HCT116 (cell line): ENCODE data around the gene DHX40. TPM values are rescaled to one million over a fixed set of nuclear protein-coding genes. Genes with fewer than 3 reads are reported as not detected.

Experiments
- ATAC-seq: fragments of 200-7000 bp; cut with Tn5 transposase; 2 replicates; pipeline ENCODE4 v1.9.1; 2020; ENCODE audit warnings: mild to moderate bottlenecking, moderate library complexity
- BruUV-seq: library from RNA; stranded (reverse); fragments of 400-500 nt; replicated peaks from 2 replicates; lab custom pipeline; 2021; lab: Mats Ljungman, UMichigan
- CTCF ChIA-PET: fragments of 300-600 bp; sonication (Branson Sonifier 250); formaldehyde crosslinking; loops from one replicate; lab custom pipeline; 2021; ENCODE audit warnings: antibody characterized with exemption; lab: Charles Lee
- POLR2A ChIA-PET: fragments of 300-600, 350-600 bp; sonication (Branson Sonifier 250); formaldehyde crosslinking; loops from one replicate; lab custom pipeline; 2021; ENCODE audit warnings: antibody characterized with exemption; lab: Charles Lee
- RAD21 ChIA-PET, 2 experiments: fragments of 300-600 bp; sonication (Branson Sonifier 250); formaldehyde crosslinking; loops; one replicate each; lab custom pipeline; 2023; ENCODE audit warnings: low total read pairs in 2 of 2; ENCODE audit not compliant: uncharacterized antibody in 2 of 2, unreplicated experiment in 2 of 2, low non-redundant PET in 1 of 2; lab: Charles Lee
- DNase-seq: peaks from one replicate; pipeline ENCODE4 v3.0.0-alpha.2; 2010; ENCODE audit warnings: low read depth, low spot score
- H2AFZ ChIP-seq: fragments of 200-600 bp; shearing (Covaris generic), sonication (generic); 2 replicates; pipeline ENCODE4 v1.6.1; 2017; ENCODE audit warnings: low read depth, mixed run types, mixed read lengths, antibody characterized with exemption, low read length; ENCODE audit not compliant: poor library complexity, severe bottlenecking
- H3K27ac ChIP-seq: 2 replicates; pipeline ENCODE4 v1.5.1; 2012; ENCODE audit warnings: low read depth, low read length
- H3K27me3 ChIP-seq: fragments of 200-600 bp; sonication (generic); 2 replicates; pipeline ENCODE4 v1.6.1; 2016; ENCODE audit warnings: mixed run types, low read length, mixed read lengths; ENCODE audit not compliant: insufficient read depth
- H3K36me3 ChIP-seq, 2 experiments: fragments of 200-500 bp in 1 of 2; fragments of 200-600 bp in 1 of 2; sonication (Bioruptor generic) in 1 of 2; sonication (generic) in 1 of 2; 2 replicates each; pipeline versions ENCODE4 v1.5.1 to v1.6.1; 2014 to 2016; ENCODE audit warnings: low read length in 2 of 2, inconsistent platforms in 1 of 2, mixed read lengths in 1 of 2, mixed run types in 1 of 2; ENCODE audit not compliant: insufficient read depth in 2 of 2, control insufficient read depth in 1 of 2
- H3K4me1 ChIP-seq, 2 experiments: fragments of 200-600 bp in 1 of 2; sonication (generic) in 1 of 2; 2 replicates each; pipeline versions ENCODE4 v1.5.1 to v1.6.1; 2012 to 2017; ENCODE audit warnings: low read length in 2 of 2, inconsistent platforms in 1 of 2, mild to moderate bottlenecking in 1 of 2, mixed read lengths in 1 of 2, mixed run types in 1 of 2, moderate library complexity in 1 of 2; ENCODE audit not compliant: insufficient read depth in 2 of 2, control insufficient read depth in 1 of 2
- H3K4me2 ChIP-seq: fragments of 200-600 bp; sonication (generic); 2 replicates; pipeline ENCODE4 v1.6.1; 2017; ENCODE audit warnings: mixed run types, low read length, mixed read lengths
- H3K4me3 ChIP-seq, 2 experiments: fragments of 200-600 bp in 1 of 2; sonication (generic) in 1 of 2; replicated peaks in 1 of 2; 2 replicates each; pipeline ENCODE4 v1.5.1; 2011 to 2016; ENCODE audit warnings: low read length in 2 of 2, control low read depth in 1 of 2, low read depth in 1 of 2, mild to moderate bottlenecking in 1 of 2, mixed read lengths in 1 of 2, mixed run types in 1 of 2
- H3K79me2 ChIP-seq: fragments of 200-600 bp; sonication (generic); 2 replicates; pipeline ENCODE4 v1.6.1; 2017; ENCODE audit warnings: mild to moderate bottlenecking, mixed run types, low read length, moderate library complexity, mixed read lengths; ENCODE audit not compliant: insufficient read depth
- H3K9ac ChIP-seq: fragments of 200-600 bp; sonication (generic); 2 replicates; pipeline ENCODE4 v1.6.1; 2016; ENCODE audit warnings: low read length, mixed read lengths
- H3K9me2 ChIP-seq: fragments of 200-600 bp; sonication (generic), shearing (Covaris generic); 2 replicates; pipeline ENCODE4 v1.6.1; 2017; ENCODE audit warnings: mixed run types, mild to moderate bottlenecking, moderate library complexity; ENCODE audit not compliant: insufficient read depth
- H3K9me3 ChIP-seq, 2 experiments: fragments of 200-500 bp in 1 of 2; fragments of 200-600 bp in 1 of 2; sonication (Bioruptor generic) in 1 of 2; sonication (generic) in 1 of 2; 2 replicates each; pipeline ENCODE4 v1.6.1; 2014 to 2017; ENCODE audit warnings: low read length in 2 of 2, mixed read lengths in 2 of 2, inconsistent platforms in 1 of 2, low read depth in 1 of 2, mild to moderate bottlenecking in 1 of 2, mixed run types in 1 of 2, moderate library complexity in 1 of 2; ENCODE audit not compliant: control insufficient read depth in 1 of 2, insufficient read depth in 1 of 2
- H4K20me1 ChIP-seq: fragments of 200-600 bp; sonication (generic), shearing (Covaris generic); 2 replicates; pipeline ENCODE4 v1.6.1; 2017; ENCODE audit warnings: mixed run types, mild to moderate bottlenecking, moderate library complexity; ENCODE audit not compliant: insufficient read depth
- CBX3 ChIP-seq: IDR thresholded peaks from 2 replicates; pipeline ENCODE4 v1.6.1; 2012; ENCODE audit warnings: low read depth
- CEBPB ChIP-seq: IDR thresholded peaks from 2 replicates; pipeline ENCODE4 v1.6.1; 2012; ENCODE audit warnings: low read depth
- ELF1 ChIP-seq: IDR thresholded peaks from 2 replicates; pipeline ENCODE4 v1.6.1; 2012; ENCODE audit warnings: low read depth, borderline replicate concordance
- FOSL1 ChIP-seq: IDR thresholded peaks from 2 replicates; pipeline ENCODE4 v1.6.1; 2012; ENCODE audit warnings: low read depth
- JUND ChIP-seq: IDR thresholded peaks from 2 replicates; pipeline ENCODE4 v1.6.1; 2012
- POLR2A ChIP-seq: IDR thresholded peaks from 2 replicates; pipeline ENCODE4 v1.7.0; 2011; ENCODE audit warnings: borderline replicate concordance; ENCODE audit not compliant: insufficient read depth, insufficient read length; ENCODE audit errors: extremely low read depth
- POLR2AphosphoS5 ChIP-seq: IDR thresholded peaks from 2 replicates; pipeline ENCODE4 v1.6.1; 2011; ENCODE audit warnings: mild to moderate bottlenecking, low read depth, low read length, moderate library complexity
- TCF7L2 ChIP-seq: IDR thresholded peaks from 2 replicates; pipeline ENCODE4 v1.7.0; 2011; ENCODE audit warnings: borderline replicate concordance, inconsistent platforms; ENCODE audit not compliant: insufficient read depth, insufficient read length; ENCODE audit errors: extremely low read depth
- YY1 ChIP-seq: IDR thresholded peaks from 2 replicates; pipeline ENCODE4 v1.6.1; 2011; ENCODE audit warnings: low read length, low read depth, moderate library complexity, mild to moderate bottlenecking; ENCODE audit not compliant: insufficient replicate concordance; ENCODE audit errors: extremely low read depth
- intact Hi-C: fragments of 100-400 bp; cut with micrococcal nuclease; formaldehyde crosslinking; loops from 2 replicates; pipeline ENCODE4 v1.10.0; 2022
- total RNA-seq: library from RNA; stranded (reverse); gene quantifications from one replicate; pipeline ENCODE4 v1.2.1, GENCODE V29; 2021; ENCODE audit not compliant: unreplicated experiment
- TF ChIP-seq, protein P1 (sequence below): IDR thresholded peaks from 2 replicates; pipeline ENCODE4 v1.6.1; 2012
- TF ChIP-seq, protein P2 (sequence below): IDR thresholded peaks from 2 replicates; pipeline ENCODE4 v1.6.1; 2012; ENCODE audit warnings: low read depth
- TF ChIP-seq, protein P3 (sequence below): IDR thresholded peaks from 2 replicates; pipeline ENCODE4 v1.6.1; 2012

Gene DHX40
- total RNA-seq, 1 experiment from 2014 or later, result 58.7 TPM

DNA sequence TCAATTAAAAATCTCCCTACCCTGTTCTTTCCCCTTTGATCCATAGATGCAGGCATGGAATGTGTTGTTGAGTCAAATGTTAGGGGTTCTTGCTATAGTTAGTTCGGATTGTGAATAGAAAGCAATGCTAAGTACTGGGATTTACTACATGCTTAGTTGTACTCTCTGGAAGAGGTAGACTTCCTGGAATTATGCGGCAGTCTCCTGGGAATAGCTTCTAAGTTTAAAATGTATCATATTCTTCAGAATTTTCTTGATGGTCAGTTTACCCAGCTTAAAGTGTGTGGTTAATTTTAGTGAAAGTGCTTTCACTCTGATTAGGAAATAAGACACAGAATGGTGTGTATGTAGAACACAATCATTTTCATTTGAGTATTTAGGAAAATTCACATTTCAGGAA lies 57.7 kb downstream of the DHX40 start:
- RAD21 ChIA-PET, result interaction anchor here in 1 of 2 experiments (0.6 kb wide), 1 partner anchor 39 kb away, joined by 4 read pairs; no protein-coding TSS in a partner anchor
- Histone ChIP-seq H3K79me2 (peaks cover 96% of the 10 kb centered on the region), H3K9ac (no peak overlapping the region), H3K36me3 (peaks cover 8 to 15% of the 10 kb centered on the region in 2 experiments; a peak in 2 of 4 replicates), H3K27ac (no peak overlapping the region), H3K9me2 (no peaks in the 10 kb centered on the region), H2AFZ (no peak overlapping the region), H4K20me1 (peaks cover 62% of the 10 kb centered on the region; the same call in 1 of the 2 replicates), H3K4me3 (no peak overlapping the region), H3K4me2 (no peak overlapping the region), H3K4me1 (peaks cover 9 to 20% of the 10 kb centered on the region in 2 experiments), H3K27me3 (no peaks in the 10 kb centered on the region), H3K9me3 (no peaks in the 10 kb centered on the region)
- intact Hi-C loops, result no loop called here
- BruUV-seq, result no TSS peak
- POLR2A ChIA-PET, result no interaction called here
- CTCF ChIA-PET, result no interaction called here
- TF ChIP-seq, protein P1, sequence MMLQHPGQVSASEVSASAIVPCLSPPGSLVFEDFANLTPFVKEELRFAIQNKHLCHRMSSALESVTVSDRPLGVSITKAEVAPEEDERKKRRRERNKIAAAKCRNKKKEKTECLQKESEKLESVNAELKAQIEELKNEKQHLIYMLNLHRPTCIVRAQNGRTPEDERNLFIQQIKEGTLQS, result no peak
- TF ChIP-seq FOSL1 (no peak), JUND (no peak), POLR2AphosphoS5 (no peak), CEBPB (no peak), CBX3 (no peak), ELF1 (no peak), YY1 (no peak), TCF7L2 (no peak), POLR2A (no peak)
- TF ChIP-seq, protein P2, sequence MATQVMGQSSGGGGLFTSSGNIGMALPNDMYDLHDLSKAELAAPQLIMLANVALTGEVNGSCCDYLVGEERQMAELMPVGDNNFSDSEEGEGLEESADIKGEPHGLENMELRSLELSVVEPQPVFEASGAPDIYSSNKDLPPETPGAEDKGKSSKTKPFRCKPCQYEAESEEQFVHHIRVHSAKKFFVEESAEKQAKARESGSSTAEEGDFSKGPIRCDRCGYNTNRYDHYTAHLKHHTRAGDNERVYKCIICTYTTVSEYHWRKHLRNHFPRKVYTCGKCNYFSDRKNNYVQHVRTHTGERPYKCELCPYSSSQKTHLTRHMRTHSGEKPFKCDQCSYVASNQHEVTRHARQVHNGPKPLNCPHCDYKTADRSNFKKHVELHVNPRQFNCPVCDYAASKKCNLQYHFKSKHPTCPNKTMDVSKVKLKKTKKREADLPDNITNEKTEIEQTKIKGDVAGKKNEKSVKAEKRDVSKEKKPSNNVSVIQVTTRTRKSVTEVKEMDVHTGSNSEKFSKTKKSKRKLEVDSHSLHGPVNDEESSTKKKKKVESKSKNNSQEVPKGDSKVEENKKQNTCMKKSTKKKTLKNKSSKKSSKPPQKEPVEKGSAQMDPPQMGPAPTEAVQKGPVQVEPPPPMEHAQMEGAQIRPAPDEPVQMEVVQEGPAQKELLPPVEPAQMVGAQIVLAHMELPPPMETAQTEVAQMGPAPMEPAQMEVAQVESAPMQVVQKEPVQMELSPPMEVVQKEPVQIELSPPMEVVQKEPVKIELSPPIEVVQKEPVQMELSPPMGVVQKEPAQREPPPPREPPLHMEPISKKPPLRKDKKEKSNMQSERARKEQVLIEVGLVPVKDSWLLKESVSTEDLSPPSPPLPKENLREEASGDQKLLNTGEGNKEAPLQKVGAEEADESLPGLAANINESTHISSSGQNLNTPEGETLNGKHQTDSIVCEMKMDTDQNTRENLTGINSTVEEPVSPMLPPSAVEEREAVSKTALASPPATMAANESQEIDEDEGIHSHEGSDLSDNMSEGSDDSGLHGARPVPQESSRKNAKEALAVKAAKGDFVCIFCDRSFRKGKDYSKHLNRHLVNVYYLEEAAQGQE, result no peak
- TF ChIP-seq, protein P3, sequence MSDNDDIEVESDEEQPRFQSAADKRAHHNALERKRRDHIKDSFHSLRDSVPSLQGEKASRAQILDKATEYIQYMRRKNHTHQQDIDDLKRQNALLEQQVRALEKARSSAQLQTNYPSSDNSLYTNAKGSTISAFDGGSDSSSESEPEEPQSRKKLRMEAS, result no peak
- DNase-seq (no peak), ATAC-seq (no peak)
